Kasumi-1 (cell line): ENCODE measurements around the gene SALL2.

ENCODE experiments used
- DNase-seq, 2 experiments: peaks; one replicate each; lab custom pipeline; 2025; lab: John Stamatoyannopoulos, UW

The SALL2 gene

GRCh38 chr14:21494902-21495762 lies 31.0 kb downstream of the SALL2 start:
- DNase-seq: no peak

- no peak for DNase-seq
These were observed 39.5 kb downstream of the SALL2 start for GRCh38 chr14:21486640-21487087.

GRCh38 chr14:21476925-21477681 lies 49.0 kb downstream of the SALL2 start, which contains the start of the genes RAB2B and TOX4:
TSS of gene RAB2B (minus strand) at chr14:21476959. CDS start at chr14:21476872, 87 bp downstream.
TSS of gene TOX4 (plus strand) at chr14:21477195. CDS start at chr14:21477279, 84 bp downstream.
- DNase-seq: peak; percentile 100

DNA sequence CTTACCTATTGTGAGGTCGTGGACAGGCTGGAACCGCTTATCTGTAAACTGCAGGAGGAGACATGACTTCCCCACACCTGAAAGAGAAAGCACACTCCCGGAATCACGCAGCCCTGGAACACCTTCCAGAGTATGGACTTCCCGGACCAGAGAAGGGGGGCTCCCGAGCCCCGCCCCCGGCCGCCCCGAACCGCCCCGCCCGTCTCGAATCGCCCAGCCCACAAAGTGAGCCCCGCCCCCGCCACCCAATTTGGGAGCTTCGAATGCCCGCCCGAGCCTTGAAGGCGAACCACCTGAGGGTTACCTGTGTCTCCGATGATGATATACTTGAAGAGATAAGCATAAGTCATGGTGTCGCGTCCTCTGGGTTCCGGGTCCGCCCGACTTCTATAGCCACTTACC lies 49.6 kb downstream of the SALL2 start:
- DNase-seq: peak; percentile 71 to 81

DNA sequence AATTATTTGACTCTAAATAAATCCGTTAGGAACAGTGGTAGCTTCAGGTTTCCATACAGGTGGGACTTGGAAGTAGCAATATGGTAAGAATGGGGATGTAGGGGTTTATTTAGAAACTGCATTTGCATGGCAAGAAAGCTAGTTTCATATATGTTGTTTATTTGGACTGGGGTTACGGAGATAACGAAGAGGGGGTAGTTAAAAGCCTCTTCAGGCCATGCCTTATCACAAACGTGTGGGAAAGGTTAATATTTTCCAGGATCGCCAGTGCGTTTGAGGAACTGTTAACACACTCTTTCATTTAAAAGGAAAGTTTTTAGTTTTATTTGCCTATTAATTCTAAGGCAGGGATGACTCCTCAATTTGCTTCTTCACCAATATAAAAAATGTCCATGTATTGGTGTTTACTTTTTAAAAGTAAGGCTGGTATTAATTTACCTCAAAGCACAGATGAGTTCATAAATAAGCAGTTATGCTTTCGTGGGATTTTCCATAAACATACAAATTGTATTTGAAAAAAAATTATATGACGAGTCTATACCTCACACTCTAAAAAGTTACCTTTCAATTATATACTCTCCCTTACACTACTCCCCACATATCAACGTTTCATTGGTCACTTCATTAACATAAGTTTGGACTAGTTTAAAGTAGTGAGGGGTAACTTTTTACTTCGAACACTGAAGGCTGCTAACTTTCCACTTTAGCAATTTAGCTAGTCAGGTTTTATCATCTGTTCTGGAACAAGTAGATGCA lies 50.2 kb downstream of the SALL2 start:
- peak in 1 of 2 experiments; percentile 46 for DNase-seq
